GM12878 (cell line): ENCODE data around the gene DNAJC13. TPM values are rescaled to one million over a fixed set of nuclear protein-coding genes. Genes with fewer than 3 reads are reported as not detected.

Source experiments
- ATAC-seq: fragments of 200-7000 bp; cut with Tn5 transposase; 3 replicates; pipeline ENCODE4 v1.9.1; 2020; ENCODE audit warnings: mild to moderate bottlenecking, moderate library complexity
- BruUV-seq: library from RNA; stranded (reverse); fragments of 400-500 nt; replicated peaks from 2 replicates; lab custom pipeline; 2021; lab: Mats Ljungman, UMichigan
- CTCF ChIA-PET: fragments of 300-600 bp; sonication (Branson Sonifier 250); formaldehyde crosslinking; extraction: SDS; loops from one replicate; lab custom pipeline; 2021; ENCODE audit warnings: inconsistent platforms; lab: Yijun Ruan, JAX
- POLR2A ChIA-PET: fragments of 350-600 bp; formaldehyde crosslinking; extraction: SDS; loops from one replicate; lab custom pipeline; 2021; ENCODE audit warnings: inconsistent platforms; lab: Charles Lee
- RAD21 ChIA-PET: fragments of 300-600 bp; sonication (Branson Sonifier 250); formaldehyde crosslinking; loops from one replicate; lab custom pipeline; 2023; ENCODE audit warnings: antibody characterized with exemption; ENCODE audit not compliant: unreplicated experiment; lab: Charles Lee
- SMC1A ChIA-PET: fragments of 300-600 bp; sonication (Branson Sonifier 250); formaldehyde crosslinking; loops from one replicate; lab custom pipeline; 2023; ENCODE audit not compliant: unreplicated experiment, uncharacterized antibody; lab: Charles Lee
- DNase-seq: peaks from one replicate; pipeline ENCODE4 v3.0.0-alpha.2; 2011; ENCODE audit warnings: low read depth, low spot score
- FAIRE-seq: peaks from 3 replicates; lab custom pipeline; 2011; peaks lifted over from hg19 to GRCh38; lab: Jason Lieb, UNC
- H2AFZ ChIP-seq: 2 replicates; pipeline ENCODE4 v1.6.0; 2011; ENCODE audit warnings: low read depth, low read length, control low read depth; ENCODE audit not compliant: control insufficient read depth
- H3K27ac ChIP-seq: 2 replicates; pipeline ENCODE4 v1.5.1; 2011; ENCODE audit warnings: control low read depth; ENCODE audit not compliant: control insufficient read depth, insufficient read depth
- H3K27me3 ChIP-seq, 2 experiments: replicated peaks in 1 of 2; 2 replicates each; pipeline versions ENCODE4 v1.6.0 to v1.6.1; 2011; ENCODE audit warnings: low read length in 1 of 2; ENCODE audit not compliant: control insufficient read depth in 2 of 2, insufficient read depth in 2 of 2
- H3K36me3 ChIP-seq, 2 experiments: 2 replicates each; pipeline ENCODE4 v1.5.1; 2011; ENCODE audit warnings: low read length in 1 of 2; ENCODE audit not compliant: control insufficient read depth in 2 of 2, insufficient read depth in 2 of 2
- H3K4me1 ChIP-seq: 2 replicates; pipeline ENCODE4 v1.6.1; 2011; ENCODE audit warnings: mild to moderate bottlenecking, low read length, moderate library complexity, mixed read lengths; ENCODE audit not compliant: control insufficient read depth, insufficient read depth
- H3K4me2 ChIP-seq: 2 replicates; pipeline ENCODE4 v1.6.0; 2011; ENCODE audit warnings: control low read depth; ENCODE audit not compliant: control insufficient read depth, insufficient read depth
- H3K4me3 ChIP-seq: fragments of 200-600 bp; sonication (generic); 2 replicates; pipeline ENCODE4 v1.5.1; 2016
- H3K79me2 ChIP-seq: 2 replicates; pipeline ENCODE4 v1.6.0; 2011; ENCODE audit warnings: low read length; ENCODE audit not compliant: control insufficient read depth, insufficient read depth
- H3K9ac ChIP-seq: 2 replicates; pipeline ENCODE4 v1.8.0; 2011; ENCODE audit warnings: low read length, control low read depth, mixed read lengths; ENCODE audit not compliant: control insufficient read depth, insufficient read depth
- H3K9me3 ChIP-seq: replicated peaks from 3 replicates; pipeline ENCODE4 v1.5.1; 2011; ENCODE audit warnings: mild to moderate bottlenecking, low read length; ENCODE audit not compliant: control insufficient read depth, insufficient read depth
- H4K20me1 ChIP-seq: 2 replicates; pipeline ENCODE4 v1.6.0; 2011; ENCODE audit not compliant: control insufficient read depth, insufficient read depth
- BACH1 ChIP-seq: fragments of 450-650 bp; IDR thresholded peaks from 2 replicates; pipeline ENCODE4 v1.6.1; 2017; ENCODE audit warnings: mild to moderate bottlenecking, borderline replicate concordance
- DPF2 ChIP-seq: fragments of 450-650 bp; IDR thresholded peaks from 2 replicates; pipeline ENCODE4 v1.6.1; 2017; ENCODE audit warnings: mild to moderate bottlenecking
- GABPA ChIP-seq: IDR thresholded peaks from 2 replicates; pipeline ENCODE4 v1.6.1; 2014; ENCODE audit warnings: antibody characterized with exemption, low read depth, mild to moderate bottlenecking, inconsistent platforms
- HDAC2 ChIP-seq: fragments of 200-600 bp; sonication (generic); IDR thresholded peaks from 2 replicates; pipeline ENCODE4 v1.6.1; 2017
- NKRF ChIP-seq: fragments of 450-650 bp; conservative IDR thresholded peaks from 2 replicates; pipeline ENCODE4 v1.6.1; 2017; ENCODE audit warnings: mild to moderate bottlenecking, moderate library complexity
- NR2F1 ChIP-seq: fragments of 450-650 bp; conservative IDR thresholded peaks from 2 replicates; pipeline ENCODE4 v1.6.1; 2017; ENCODE audit warnings: mild to moderate bottlenecking
- POLR2AphosphoS2 ChIP-seq: IDR thresholded peaks from 2 replicates; pipeline ENCODE4 v1.6.1; 2011; ENCODE audit warnings: low read depth, mild to moderate bottlenecking, low read length, improper control_type of control experiment, moderate library complexity
- RAD51 ChIP-seq: fragments of 450-650 bp; IDR thresholded peaks from 2 replicates; pipeline ENCODE4 v1.6.1; 2016; ENCODE audit warnings: moderate library complexity, mild to moderate bottlenecking, inconsistent platforms
- RFX5 ChIP-seq: IDR thresholded peaks from 2 replicates; pipeline ENCODE4 v1.6.1; 2011; ENCODE audit warnings: low read depth, low read length, improper control_type of control experiment
- TCF12 ChIP-seq: IDR thresholded peaks from 2 replicates; pipeline ENCODE4 v1.6.1; 2011; ENCODE audit warnings: low read depth, mild to moderate bottlenecking, low read length
- YBX1 ChIP-seq: fragments of 450-650 bp; IDR thresholded peaks from 2 replicates; pipeline ENCODE4 v1.6.1; 2016; ENCODE audit warnings: antibody characterized with exemption
- ZNF207 ChIP-seq: fragments of 450-650 bp; IDR thresholded peaks from 2 replicates; pipeline ENCODE4 v1.6.1; 2014; ENCODE audit warnings: antibody characterized with exemption, mild to moderate bottlenecking, borderline replicate concordance
- ZZZ3 ChIP-seq: IDR thresholded peaks from 2 replicates; pipeline ENCODE4 v1.6.1; 2011; ENCODE audit warnings: low read depth; ENCODE audit not compliant: control insufficient read depth, insufficient read length
- WGBS: methylation state at CpG from one replicate; pipeline ENCODE4 v1.1.6; 2016; ENCODE audit warnings: low lambda C conversion rate; ENCODE audit not compliant: insufficient replicate concordance, insufficient coverage; ENCODE audit errors: missing lambda C conversion rate; 5-methylcytosine and 5-hydroxymethylcytosine counted together
- in situ Hi-C: fragments of 300-500 bp; cut with MboI; formaldehyde crosslinking; loops from 9 replicates; pipeline ENCODE4 v1.14.3; 2018; ENCODE audit warnings: mixed read lengths
- intact Hi-C: fragments of 100-400 bp; cut with micrococcal nuclease; formaldehyde crosslinking; loops from one replicate; pipeline ENCODE4 v1.14.2; 2022; ENCODE audit not compliant: unreplicated experiment
- polyA plus RNA-seq, 11 experiments: library from polyadenylated mRNA; depleted of rRNA in 4 of 11; unstranded in 6 of 11; stranded (reverse) in 5 of 11; fragments of >200 nt; fragmentation: Nextera tagmentation in 4 of 11; fragmentation: Illumina TruSeq in 1 of 11; extraction: Ambion mirVana in 4 of 11; extraction: Trizol in 1 of 11; gene quantifications; 1 replicate in 1 of 11; 2 replicates in 10 of 11; pipeline versions ENCODE4 v1.2.1 to v1.2.3, GENCODE V29; 2011 to 2016; ENCODE audit warnings: inconsistent platforms in 2 of 11, missing spikeins in 2 of 11, low read depth in 1 of 11
- total RNA-seq, 4 experiments: library from RNA; depleted of rRNA in 3 of 4; stranded (reverse); fragments of >200 nt in 3 of 4; fragmentation: Illumina TruSeq in 1 of 4; extraction: Trizol in 1 of 4; gene quantifications; 2 replicates each; pipeline versions ENCODE4 v1.2.1 to v1.2.3, GENCODE V29; 2013 to 2021

DNAJC13 gene
- total and polyA plus RNA-seq, 10 of the 15 experiments (the other 5 are each of a cell fraction or from before 2014, with no cell fraction given) = 8.3 to 33.9 (median 17.0) TPM

GRCh38 chr3:132396255-132396654 lies 21.0 kb upstream of the DNAJC13 start:
- Histone ChIP-seq H4K20me1 (no peaks in the 10 kb centered on the region), H3K27me3 (no peaks in the 10 kb centered on the region), H3K4me2 (no peak overlapping the region), H3K4me1 (no peaks in the 10 kb centered on the region), H3K36me3 (no peaks in the 10 kb centered on the region), H3K4me3 (no peak overlapping the region), H3K27ac (no peak overlapping the region), H3K9me3 (no peaks in the 10 kb centered on the region; the same call in 2 of the 3 replicates), H3K9ac (no peak overlapping the region), H2AFZ (no peak overlapping the region), H3K79me2 (no peaks in the 10 kb centered on the region)
- no peak for DNase-seq
- WGBS = 87% methylated on average over 24 of the region's 24 CpGs
- ChIA-PET CTCF (interaction anchor here (2.6 to 7.9 kb wide), 2 partner anchors 44 to 53 kb away, joined by 11 to 195 read pairs; no protein-coding TSS in a partner anchor), RAD21 (interaction anchor here (4.6 kb wide), 1 partner anchor 44 kb away, joined by 70 read pairs; no protein-coding TSS in a partner anchor), POLR2A (no interaction called here), SMC1A (interaction anchor here (1.2 to 6.3 kb wide), 4 partner anchors 44 to 358 kb away, joined by 3 to 92 read pairs (median 4); no protein-coding TSS in a partner anchor)
- no peak for ATAC-seq
- in situ Hi-C loops (no loop called here), intact Hi-C loops (loop anchor here (10.0 kb wide), 1 partner anchor 361 kb away; the partner anchor contains the start of gene CPNE4)
- FAIRE-seq = no peak
- no TSS peak for BruUV-seq
- no peak for TF ChIP-seq NR2F1
- no peak for TF ChIP-seq YBX1
- no peak for TF ChIP-seq ZNF207
- no peak for TF ChIP-seq DPF2
- no peak for TF ChIP-seq TCF12
- TF ChIP-seq BACH1 = no peak
- TF ChIP-seq NKRF = no peak
- no peak for TF ChIP-seq POLR2AphosphoS2
- no peak for TF ChIP-seq HDAC2
- no peak for TF ChIP-seq RFX5
- no peak for TF ChIP-seq GABPA
- TF ChIP-seq ZZZ3 = no peak
- TF ChIP-seq RAD51 = no peak
